HG03342 (cell line): ENCODE data around the gene IFNG.
"Not testable (repeated sequence)": the region's sequence is repeated elsewhere in the genome, so short reads cannot be mapped to it uniquely, and the experiment has no call there.

Experiments used
- ATAC-seq: cut with Tn5 transposase; IDR thresholded peaks from one replicate; pipeline ENCODE4 v1.9.1; 2021; ENCODE audit warnings: mild to moderate bottlenecking, moderate library complexity; ENCODE audit not compliant: unreplicated experiment

Gene IFNG

DNA sequence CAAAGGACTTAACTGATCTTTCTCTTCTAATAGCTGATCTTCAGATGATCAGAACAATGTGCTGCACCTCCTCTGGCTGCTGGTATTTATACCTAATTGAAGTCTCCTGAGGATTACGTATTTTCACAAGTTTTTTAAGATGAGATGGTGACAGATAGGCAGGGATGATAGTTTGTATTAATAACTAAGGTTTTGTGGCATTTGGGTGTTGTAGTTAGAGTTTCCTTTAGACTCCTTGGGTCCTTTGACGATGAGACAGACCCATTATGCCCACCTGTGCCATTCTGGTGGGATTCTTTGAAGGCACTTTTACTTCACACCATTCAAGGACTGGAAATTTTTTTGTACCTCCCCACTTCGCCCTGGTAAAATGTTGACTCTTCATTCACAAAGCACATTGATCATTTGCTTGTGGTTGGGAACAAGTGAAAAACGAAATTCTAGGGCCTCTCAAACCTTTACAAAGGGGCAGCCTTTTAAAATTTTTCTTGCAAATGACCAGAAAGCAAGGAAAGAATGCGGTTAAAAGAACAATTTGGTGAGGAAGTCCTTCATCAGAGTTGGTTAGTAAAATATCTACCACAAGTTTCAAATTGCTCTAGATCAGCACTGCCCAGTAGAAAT is at the start of gene IFNG:
Gene IFNG, minus strand, starts transcription at position 60 of the 624 bp plus-strand sequence. CDS start 125 bp downstream, outside the sequence.
- no peak for ATAC-seq

DNA sequence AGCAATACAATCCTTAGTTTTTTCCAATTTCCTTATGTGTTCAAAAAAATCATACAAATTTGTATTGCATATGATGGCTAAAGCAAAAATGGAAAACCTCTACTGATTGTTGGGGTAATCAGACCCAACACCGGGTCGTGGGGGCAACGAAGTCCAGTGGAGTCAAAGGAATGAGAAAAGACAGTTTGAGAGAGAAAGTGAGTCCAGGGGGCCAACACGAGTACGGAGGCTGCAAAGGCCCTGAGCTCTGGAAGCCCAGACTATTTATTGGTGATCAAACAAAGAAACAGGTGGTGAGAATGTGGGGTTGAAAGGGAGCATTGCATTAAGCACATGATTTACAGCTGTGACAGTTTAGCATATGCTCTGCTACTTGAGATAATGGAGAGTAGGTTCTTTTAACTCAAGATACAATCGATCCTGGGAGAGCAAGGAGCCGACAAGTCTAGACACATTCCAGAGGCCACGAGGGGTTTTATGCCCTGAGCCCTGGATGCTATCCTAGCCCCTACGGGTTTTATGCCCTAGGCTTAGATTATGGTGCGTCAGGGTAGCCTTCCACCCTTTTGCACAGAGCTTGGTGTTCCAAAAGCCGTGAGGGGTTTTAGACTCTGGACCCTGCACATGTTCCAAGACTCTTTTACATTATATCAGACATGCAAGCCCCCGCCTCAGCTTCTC is 49.6 kb upstream of the IFNG start:
- ATAC-seq: not testable (repeated sequence)

DNA sequence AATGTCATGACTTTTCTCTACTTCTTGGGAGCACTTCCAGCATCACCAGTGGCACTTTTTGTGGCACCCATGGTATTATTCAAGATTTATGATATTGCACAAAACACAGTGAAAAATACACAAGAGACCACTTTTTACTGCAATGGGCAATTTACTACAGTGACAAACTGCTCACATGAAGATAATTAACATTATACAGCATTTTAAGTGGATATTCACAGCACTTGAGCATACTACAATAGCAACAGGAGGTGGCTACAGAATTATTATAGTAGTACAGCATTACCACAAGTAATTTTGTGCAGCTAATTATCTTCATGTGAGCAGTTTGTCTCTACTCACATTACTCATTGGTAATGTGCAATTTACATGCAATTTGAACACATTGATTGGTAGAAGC is 47.7 kb upstream of the IFNG start:
- no peak for ATAC-seq

DNA sequence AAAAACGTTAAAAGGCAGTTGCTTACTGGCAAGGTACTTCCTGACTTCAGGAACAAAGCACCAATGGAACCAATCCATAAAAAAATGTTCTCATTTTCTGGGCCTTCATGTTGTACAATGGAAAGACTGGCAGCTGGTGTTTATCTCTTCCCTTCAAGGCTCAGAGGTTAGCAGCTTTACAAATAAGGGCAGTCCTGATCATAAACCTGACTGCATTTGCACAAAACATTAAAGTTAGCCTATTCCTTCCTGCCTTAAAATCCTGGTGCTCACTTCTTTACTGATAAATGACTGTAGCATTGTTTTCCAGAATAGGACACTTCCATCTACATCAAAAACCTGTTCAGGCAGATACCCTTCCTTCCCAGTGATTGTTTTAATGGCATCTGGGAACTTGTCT is 46.9 kb upstream of the IFNG start:
- ATAC-seq: no peak

DNA sequence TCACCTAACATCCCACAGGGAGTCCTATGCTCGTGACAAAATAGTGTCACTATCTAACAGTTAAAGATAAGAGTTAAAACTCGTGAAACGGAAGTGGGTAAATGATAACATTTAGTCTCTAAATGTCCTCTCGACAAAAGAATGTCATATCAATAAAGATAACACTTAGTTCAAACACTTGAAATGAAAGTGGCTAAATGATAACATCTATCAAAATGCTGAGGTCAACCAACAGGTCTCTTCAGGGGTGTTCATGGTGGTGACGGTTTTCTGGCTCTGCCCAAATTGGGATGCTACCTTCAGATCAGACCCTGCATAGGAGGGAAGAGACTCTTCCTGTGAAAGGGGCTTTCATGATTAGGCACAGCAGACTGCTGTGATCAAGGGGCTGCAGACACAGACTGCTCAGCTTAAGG is 43.9 kb upstream of the IFNG start:
- ATAC-seq: no peak

DNA sequence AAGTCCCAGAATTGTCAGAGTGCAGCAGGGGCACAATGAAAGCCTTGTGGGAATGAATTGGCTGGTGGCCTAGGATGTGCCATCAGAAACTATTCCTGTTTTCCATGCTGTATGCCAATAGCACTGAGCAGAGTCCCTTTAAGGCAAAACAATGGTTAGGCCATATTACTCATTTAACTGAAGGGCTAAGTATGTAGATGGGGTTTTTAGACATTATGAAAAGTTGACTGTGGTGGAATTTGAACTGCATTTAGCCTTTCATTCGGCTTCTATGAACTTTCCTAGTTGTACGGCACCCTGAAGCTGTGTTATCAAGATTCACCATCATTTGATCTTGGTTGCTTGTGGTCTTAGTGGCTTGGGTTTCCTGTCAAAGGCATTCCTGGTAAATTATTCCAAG is 41.3 kb upstream of the IFNG start:
- ATAC-seq: no peak

GRCh38 chr12:68199127-68199526 is 39.6 kb upstream of the IFNG start:
- no peak for ATAC-seq

DNA sequence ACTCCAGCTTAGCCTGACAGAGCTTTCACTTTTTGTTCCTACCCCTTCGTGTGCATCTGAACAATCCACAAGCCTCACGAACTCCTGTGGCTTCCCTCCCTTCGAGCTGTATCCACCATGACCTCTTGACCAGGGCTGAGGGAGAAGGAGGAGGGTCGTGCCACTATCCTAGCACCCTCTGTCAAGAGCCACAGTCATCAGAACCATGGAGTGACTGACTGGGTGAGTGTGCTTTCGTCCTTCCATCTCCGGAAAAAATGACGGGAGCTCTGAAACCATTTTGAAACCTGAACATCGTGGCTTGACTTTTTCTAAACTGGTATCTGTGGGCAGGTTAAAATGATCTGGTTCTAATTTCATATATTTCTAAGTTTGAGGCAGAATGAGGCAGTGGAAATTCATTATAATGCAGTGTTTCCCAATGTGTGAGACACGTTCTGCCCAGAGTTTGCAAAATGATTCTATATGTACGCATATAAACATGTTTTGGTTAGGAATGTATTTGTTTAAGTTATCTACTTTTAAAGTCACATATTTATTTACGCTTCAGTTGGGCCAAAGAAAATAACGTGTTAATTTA is 39.1 kb upstream of the IFNG start:
- no peak for ATAC-seq

GRCh38 chr12:68190301-68190700 is 30.8 kb upstream of the IFNG start:
- ATAC-seq: no peak

GRCh38 chr12:68189821-68190242 is 30.3 kb upstream of the IFNG start:
- no peak for ATAC-seq

DNA sequence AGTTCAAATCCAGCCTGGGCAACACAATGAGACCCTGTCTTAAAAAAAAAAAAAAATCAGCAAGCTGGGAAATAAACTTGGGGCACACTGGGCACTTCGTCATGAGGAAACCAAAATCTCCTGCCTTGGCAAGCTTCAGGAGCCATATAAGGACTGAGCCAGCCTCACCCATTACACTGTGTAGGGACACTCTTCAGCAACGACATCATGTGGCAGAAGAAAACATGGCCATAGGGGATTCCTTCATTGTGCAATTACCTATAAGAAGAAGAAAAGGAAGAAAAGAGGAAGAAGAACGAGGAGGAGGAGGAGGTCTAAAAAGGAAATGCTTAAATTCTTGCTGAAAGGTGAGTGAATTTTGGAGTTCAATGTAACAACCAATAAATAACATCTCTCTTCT is 26.1 kb upstream of the IFNG start:
- ATAC-seq: no peak

- ATAC-seq: no peak
Observed at GRCh38 chr12:68180792-68181744, 21.5 kb upstream of the IFNG start.

GRCh38 chr12:68178774-68179439 is 19.4 kb upstream of the IFNG start:
- no peak for ATAC-seq

DNA sequence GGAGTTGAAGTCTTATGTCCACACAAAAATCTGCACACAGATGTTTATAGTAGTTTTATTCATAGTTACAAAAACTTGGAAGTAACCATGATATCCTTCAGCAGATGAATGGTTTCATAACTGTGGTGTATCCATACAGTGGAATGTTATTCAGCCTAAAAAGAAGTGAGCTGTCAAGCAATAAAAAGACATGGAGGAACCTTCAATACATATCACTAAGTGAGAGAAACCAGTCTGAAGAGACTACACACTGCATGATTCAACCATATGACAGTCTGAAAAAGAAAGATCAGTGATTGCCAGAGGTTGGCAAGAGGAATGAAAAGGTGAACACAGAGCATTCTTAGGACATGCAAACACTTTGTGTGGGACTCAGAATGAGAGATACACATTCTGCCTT is 18.6 kb upstream of the IFNG start:
- ATAC-seq: no peak

GRCh38 chr12:68177562-68177961 is 18.0 kb upstream of the IFNG start:
- ATAC-seq: no peak

DNA sequence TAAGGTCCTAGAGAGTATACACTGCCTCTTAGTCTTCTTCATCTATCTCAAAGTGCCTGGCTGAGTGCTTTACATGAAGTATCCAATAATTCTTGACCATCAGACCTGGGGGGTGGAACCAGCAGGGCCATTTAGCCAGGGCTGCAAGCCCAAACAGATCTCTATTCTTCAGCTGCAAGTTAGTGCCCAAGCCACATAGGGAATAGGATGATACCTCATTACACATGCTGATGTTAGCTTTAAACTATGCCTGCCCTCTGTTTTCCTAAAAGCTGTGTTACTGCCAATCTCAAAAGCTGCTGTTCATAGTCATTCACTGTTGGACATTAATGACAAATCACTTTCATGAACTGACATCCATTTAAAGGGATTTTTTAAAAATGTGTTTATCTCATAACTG is 16.7 kb upstream of the IFNG start:
- no peak for ATAC-seq

- peak; percentile 90 for ATAC-seq
Observed at GRCh38 chr12:68175557-68176061, 16.1 kb upstream of the IFNG start.

GRCh38 chr12:68174761-68175160 is 15.2 kb upstream of the IFNG start:
- ATAC-seq: not testable (repeated sequence)

GRCh38 chr12:68173792-68174191 is 14.3 kb upstream of the IFNG start:
- no peak for ATAC-seq

DNA sequence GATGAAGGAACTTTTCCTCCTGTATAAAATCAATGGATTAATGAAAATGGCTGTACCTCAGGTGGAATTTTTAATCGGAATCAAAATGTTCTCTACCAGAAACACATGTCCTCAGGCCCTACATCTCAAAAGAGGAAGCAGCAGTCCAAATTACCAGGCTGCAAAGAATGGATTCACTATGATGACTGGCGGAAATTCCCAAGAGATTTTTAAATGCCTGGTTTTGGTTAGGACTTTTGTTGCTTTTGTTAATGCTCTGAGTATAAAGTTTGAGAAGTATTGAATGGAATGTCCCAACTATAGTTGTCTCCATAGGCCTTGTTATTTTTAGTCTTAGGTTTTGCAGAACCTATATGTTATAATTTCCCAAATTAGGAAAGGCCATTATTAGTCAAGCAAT is 11.2 kb upstream of the IFNG start:
- no peak for ATAC-seq
